Prostate gland (tissue), 2 donors: Measurements from ENCODE around the gene NOTCH4. TPM values are rescaled to one million over a fixed set of nuclear protein-coding genes. Genes with fewer than 3 reads are reported as not detected.

Source experiments
- DNase-seq: peaks from one replicate; pipeline ENCODE4 v3.0.0-alpha.2; 2019; ENCODE audit warnings: low spot score
- H3K27ac ChIP-seq, 2 donors: fragments of 200-600 bp; sonication (generic); 2 replicates each; pipeline ENCODE4 v1.5.1; 2017 to 2019
- H3K27me3 ChIP-seq: fragments of 200-600 bp; sonication (generic); replicated peaks from 2 replicates; pipeline ENCODE4 v1.5.1; 2019; ENCODE audit not compliant: insufficient read depth
- H3K36me3 ChIP-seq, 2 donors: fragments of 200-600 bp; sonication (generic); 1 replicate in 1 of 2; 2 replicates in 1 of 2; pipeline versions ENCODE4 v1.5.1 to v1.8.1; 2017 to 2019
- H3K4me1 ChIP-seq: fragments of 200-600 bp; sonication (generic); replicated peaks from 2 replicates; pipeline ENCODE4 v1.5.1; 2019
- H3K4me3 ChIP-seq, 2 donors: fragments of 200-600 bp; sonication (generic); 2 replicates each; pipeline ENCODE4 v1.5.1; 2017 to 2019
- H3K9me3 ChIP-seq: fragments of 200-600 bp; sonication (generic); 2 replicates; pipeline ENCODE4 v1.5.1; 2017
- POLR2A ChIP-seq: fragments of 450-650 bp; IDR thresholded peaks from one replicate; pipeline ENCODE4 v1.6.1; 2016; ENCODE audit warnings: antibody characterized with exemption, mild to moderate bottlenecking
- POLR2AphosphoS5 ChIP-seq: sonication (generic); formaldehyde crosslinking; IDR thresholded peaks from one replicate; pipeline ENCODE4 v1.6.1; 2017; ENCODE audit warnings: antibody characterized with exemption
- WGBS: methylation state at CpG from one replicate; pipeline ENCODE4 v1.1.5; 2018; 5-methylcytosine and 5-hydroxymethylcytosine counted together
- intact Hi-C: fragments of 100-400 bp; cut with DNase I; formaldehyde crosslinking; loops from one replicate; pipeline ENCODE4 v1.14.2; 2022
- total RNA-seq, 2 donors: library from RNA; depleted of rRNA; stranded (reverse); fragments of >200 nt; gene quantifications; one replicate each; pipeline ENCODE4 v1.1.0, GENCODE V29; 2016
- TF ChIP-seq, protein P1 (sequence below), 4 experiments: fragments of 200-600 bp in 2 of 4; fragments of 450-650 bp in 2 of 4; sonication (generic) in 2 of 4; IDR thresholded peaks; 1 replicate in 3 of 4; 2 replicates in 1 of 4; pipeline ENCODE4 v1.5.1; 2016 to 2019; ENCODE audit warnings: antibody characterized with exemption in 4 of 4, mild to moderate bottlenecking in 2 of 4, moderate library complexity in 2 of 4

The NOTCH4 gene
- total RNA-seq, 2 donors from 2014 or later: 14.6 to 18.2 TPM

- Histone ChIP-seq H3K27ac (peak overlapping the region; percentile 71), H3K9me3 (no peaks in the 10 kb centered on the region), H3K36me3 (no peaks in the 10 kb centered on the region), H3K4me1 (no peaks in the 10 kb centered on the region), H3K4me3 (peak overlapping the region; percentile 27 to 29), H3K27me3 (no peaks in the 10 kb centered on the region)
- intact Hi-C loops: loop anchor here (10.0 kb wide), 1 partner anchor 449 kb away; no protein-coding TSS in a partner anchor
- peak; percentile 67 for DNase-seq
- 8% methylated on average over 30 of the region's 30 CpGs for WGBS
- TF ChIP-seq, protein P1, sequence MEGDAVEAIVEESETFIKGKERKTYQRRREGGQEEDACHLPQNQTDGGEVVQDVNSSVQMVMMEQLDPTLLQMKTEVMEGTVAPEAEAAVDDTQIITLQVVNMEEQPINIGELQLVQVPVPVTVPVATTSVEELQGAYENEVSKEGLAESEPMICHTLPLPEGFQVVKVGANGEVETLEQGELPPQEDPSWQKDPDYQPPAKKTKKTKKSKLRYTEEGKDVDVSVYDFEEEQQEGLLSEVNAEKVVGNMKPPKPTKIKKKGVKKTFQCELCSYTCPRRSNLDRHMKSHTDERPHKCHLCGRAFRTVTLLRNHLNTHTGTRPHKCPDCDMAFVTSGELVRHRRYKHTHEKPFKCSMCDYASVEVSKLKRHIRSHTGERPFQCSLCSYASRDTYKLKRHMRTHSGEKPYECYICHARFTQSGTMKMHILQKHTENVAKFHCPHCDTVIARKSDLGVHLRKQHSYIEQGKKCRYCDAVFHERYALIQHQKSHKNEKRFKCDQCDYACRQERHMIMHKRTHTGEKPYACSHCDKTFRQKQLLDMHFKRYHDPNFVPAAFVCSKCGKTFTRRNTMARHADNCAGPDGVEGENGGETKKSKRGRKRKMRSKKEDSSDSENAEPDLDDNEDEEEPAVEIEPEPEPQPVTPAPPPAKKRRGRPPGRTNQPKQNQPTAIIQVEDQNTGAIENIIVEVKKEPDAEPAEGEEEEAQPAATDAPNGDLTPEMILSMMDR (IDR thresholded peaks at IDR 0.05): peak; percentile 39 to 63 (median 58)
- TF ChIP-seq POLR2AphosphoS5: peak; percentile 75
- TF ChIP-seq POLR2A: no peak
Observed at GRCh38 chr6:32255199-32256153, 31.6 kb upstream of the NOTCH4 start.

GRCh38 chr6:32254761-32255198, 30.9 kb upstream of the NOTCH4 start:
- WGBS: 13% methylated on average over 12 of the region's 12 CpGs
- intact Hi-C loops: loop anchor here (10.0 kb wide), 1 partner anchor 450 kb away; no protein-coding TSS in a partner anchor
- Histone ChIP-seq H3K9me3 (no peaks in the 10 kb centered on the region), H3K36me3 (no peaks in the 10 kb centered on the region), H3K4me3 (peak overlapping the region; percentile 27 to 29), H3K27me3 (no peaks in the 10 kb centered on the region), H3K4me1 (no peaks in the 10 kb centered on the region), H3K27ac (peak overlapping the region; percentile 71)
- TF ChIP-seq POLR2A (no peak), POLR2AphosphoS5 (no peak)
- TF ChIP-seq, protein P1 (IDR thresholded peaks at IDR 0.05): no peak
- no peak for DNase-seq

DNA sequence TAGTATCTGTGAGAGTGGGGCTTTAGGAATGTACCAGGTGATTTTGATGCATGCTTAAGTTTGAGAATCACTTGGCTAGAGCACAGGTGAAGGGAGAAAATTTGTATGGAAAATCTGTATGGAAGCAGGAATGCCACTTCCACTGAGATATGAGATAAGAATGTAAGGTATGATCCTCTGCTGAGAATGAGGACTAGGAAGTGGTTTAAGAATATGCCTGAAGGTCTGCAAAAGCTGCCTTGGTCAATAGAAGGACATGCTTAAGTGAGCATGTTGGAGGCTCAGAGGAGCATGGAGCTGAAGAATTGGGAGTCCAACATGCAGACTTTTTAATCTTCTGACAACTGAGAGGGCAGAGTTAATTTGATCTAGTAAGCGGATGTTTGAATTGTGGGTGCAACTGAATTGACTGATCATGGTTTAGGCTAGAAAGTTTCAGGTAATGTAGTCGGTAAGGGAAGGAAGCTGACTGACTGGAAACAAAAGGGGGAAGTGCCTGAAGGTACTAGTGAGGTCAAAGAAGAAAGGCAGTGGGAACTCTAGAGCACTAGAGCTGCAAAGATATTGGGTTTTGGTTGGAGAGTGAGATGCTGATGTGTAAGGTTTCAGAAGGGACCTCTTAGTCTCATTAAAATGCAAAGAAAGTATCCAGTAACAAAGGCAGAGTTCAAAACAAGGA, 28.6 kb upstream of the NOTCH4 start:
- Histone ChIP-seq H3K9me3 (no peaks in the 10 kb centered on the region), H3K4me1 (no peaks in the 10 kb centered on the region), H3K36me3 (no peaks in the 10 kb centered on the region), H3K4me3 (no peak overlapping the region), H3K27me3 (no peaks in the 10 kb centered on the region), H3K27ac (no peak overlapping the region)
- intact Hi-C loops: loop anchor here (10.0 kb wide), 1 partner anchor 452 kb away; no protein-coding TSS in a partner anchor
- TF ChIP-seq, protein P1 (IDR thresholded peaks at IDR 0.05): no peak
- WGBS: 46% methylated on average over 1 of the region's 2 CpGs
- no peak for DNase-seq

DNA sequence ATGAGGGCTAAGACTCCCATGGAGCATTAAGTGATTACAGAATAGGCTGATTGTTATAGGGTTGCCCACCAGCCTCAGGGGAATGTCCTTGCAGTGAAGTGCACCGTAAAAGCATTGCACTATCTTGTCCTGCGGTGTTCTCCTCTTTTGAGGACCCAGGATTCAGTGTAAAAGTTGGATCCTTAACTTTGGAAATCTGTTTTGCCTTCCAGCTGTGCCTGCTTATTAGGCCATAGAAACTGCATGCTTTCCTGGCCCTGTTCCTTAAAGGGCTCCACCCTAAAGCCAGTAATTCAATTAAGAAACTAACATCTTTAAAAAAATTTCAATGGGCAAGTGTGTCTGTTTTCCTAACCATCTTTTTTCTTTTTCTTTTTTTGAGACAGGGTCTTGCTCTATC, 25.4 kb upstream of the NOTCH4 start:
- intact Hi-C loops: loop anchor here (5.0 to 10.0 kb wide), 2 partner anchors 163 to 546 kb away; no protein-coding TSS in a partner anchor
- 85% methylated on average over 2 of the region's 2 CpGs for WGBS

More for the DNA sequence above, 25.4 kb upstream of the NOTCH4 start:
- Histone ChIP-seq H3K4me1 (no peaks in the 10 kb centered on the region), H3K27me3 (no peaks in the 10 kb centered on the region), H3K27ac (no peak overlapping the region), H3K36me3 (no peaks in the 10 kb centered on the region), H3K9me3 (no peaks in the 10 kb centered on the region), H3K4me3 (no peak overlapping the region)
- TF ChIP-seq POLR2AphosphoS5 (no peak), POLR2A (no peak)
- TF ChIP-seq, protein P1 (IDR thresholded peaks at IDR 0.05): no peak
- no peak for DNase-seq
